Measurements from ENCODE around the gene IQCM. TPM values are rescaled to one million over a fixed set of nuclear protein-coding genes. Genes with fewer than 3 reads are reported as not detected.

IQCM gene, protein sequence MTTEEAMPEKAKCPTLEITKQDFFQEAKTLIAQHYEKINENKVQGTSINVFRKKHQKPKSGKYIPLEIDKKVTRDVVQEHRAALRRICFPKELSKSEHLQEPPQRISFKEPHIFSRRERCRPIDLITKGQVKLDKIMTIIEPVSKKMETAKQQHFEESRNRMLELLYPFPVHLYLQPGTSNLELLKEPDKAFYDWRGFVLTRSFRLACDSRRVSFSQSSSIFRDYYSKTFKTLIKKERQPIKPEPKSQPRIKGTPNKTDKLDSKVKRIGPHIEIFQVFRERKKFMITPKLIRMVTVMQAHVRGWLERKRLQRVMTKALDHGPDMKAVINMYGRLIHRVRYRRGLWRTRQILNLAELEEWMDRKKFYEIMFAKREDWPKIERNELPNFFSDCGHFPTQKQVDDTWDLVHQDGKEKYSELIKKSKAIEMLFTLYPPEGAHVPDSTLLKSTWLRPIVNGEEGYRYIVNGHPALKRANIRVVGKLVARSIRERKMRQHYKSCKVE
- total RNA-seq: not detected

DNA sequence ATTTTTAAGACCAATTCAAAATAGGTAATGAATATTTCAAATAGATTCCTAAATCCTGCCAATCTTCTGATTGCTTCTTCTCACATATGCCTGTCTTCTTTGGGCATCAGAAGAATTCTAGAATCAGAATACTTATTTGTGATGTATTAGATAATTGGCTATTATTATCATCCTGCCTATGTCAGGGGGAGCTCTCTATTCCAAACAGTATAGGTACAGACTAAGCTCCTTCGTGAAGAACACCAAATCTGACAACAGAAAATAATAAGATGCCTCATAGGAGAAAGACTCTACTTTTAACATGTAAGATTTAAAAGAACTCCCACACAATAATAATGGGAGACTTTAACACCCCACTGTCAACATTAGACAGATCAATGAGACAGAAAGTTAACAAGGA is at the start of gene IQCM:
TSS of gene IQCM (minus strand) at position 101 of the 400 bp plus-strand sequence. CDS start 73,152 bp downstream, outside the sequence.
- TF ChIP-seq POLR2A (IDR thresholded peaks at IDR 0.05): no peak
- TF ChIP-seq, protein P1, sequence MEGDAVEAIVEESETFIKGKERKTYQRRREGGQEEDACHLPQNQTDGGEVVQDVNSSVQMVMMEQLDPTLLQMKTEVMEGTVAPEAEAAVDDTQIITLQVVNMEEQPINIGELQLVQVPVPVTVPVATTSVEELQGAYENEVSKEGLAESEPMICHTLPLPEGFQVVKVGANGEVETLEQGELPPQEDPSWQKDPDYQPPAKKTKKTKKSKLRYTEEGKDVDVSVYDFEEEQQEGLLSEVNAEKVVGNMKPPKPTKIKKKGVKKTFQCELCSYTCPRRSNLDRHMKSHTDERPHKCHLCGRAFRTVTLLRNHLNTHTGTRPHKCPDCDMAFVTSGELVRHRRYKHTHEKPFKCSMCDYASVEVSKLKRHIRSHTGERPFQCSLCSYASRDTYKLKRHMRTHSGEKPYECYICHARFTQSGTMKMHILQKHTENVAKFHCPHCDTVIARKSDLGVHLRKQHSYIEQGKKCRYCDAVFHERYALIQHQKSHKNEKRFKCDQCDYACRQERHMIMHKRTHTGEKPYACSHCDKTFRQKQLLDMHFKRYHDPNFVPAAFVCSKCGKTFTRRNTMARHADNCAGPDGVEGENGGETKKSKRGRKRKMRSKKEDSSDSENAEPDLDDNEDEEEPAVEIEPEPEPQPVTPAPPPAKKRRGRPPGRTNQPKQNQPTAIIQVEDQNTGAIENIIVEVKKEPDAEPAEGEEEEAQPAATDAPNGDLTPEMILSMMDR (IDR thresholded peaks at IDR 0.05): no peak
- no peak within 1 kb of the TSS for H3K4me3 ChIP-seq (ENCODE audit: low read depth, poor library complexity, severe bottlenecking)
- intact Hi-C loops (cut with DNase I; ENCODE audit: low total_unique reads): no loop called here
- WGBS, 2 donors: 81 to 84% methylated on average over 1 of the region's 1 CpG
- no peak for DNase-seq (ENCODE audit: low spot score in 2 of 2)

DNA sequence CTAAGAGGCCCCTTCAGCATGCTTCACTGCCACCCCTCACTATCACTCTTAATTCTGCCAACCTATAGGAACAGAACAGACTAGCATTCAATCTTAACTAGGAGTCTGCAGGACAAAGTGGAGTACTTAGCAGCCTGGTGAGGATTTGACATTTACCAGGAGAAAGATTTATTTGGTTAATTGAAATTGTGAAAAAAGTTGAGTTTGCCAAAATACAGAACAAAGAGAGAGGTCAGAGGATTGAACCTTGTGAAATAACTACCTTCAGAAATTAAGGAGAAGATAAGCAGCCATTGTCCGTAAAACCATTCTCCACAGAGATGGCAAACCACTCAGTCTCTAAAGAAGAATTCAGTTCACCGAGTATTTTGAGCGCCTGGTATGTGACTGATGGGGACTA is 41.8 kb upstream of the IQCM start:
- WGBS, 2 donors: 78 to 85% methylated on average over 3 of the region's 3 CpGs
- intact Hi-C loops (cut with DNase I; ENCODE audit: low total_unique reads): no loop called here
- no peak overlapping the region for H3K4me3 ChIP-seq (ENCODE audit: low read depth, poor library complexity, severe bottlenecking)
- DNase-seq (ENCODE audit: low spot score in 2 of 2): no peak
- TF ChIP-seq POLR2A (IDR thresholded peaks at IDR 0.05): no peak
- TF ChIP-seq, protein P1 (IDR thresholded peaks at IDR 0.05): no peak

DNA sequence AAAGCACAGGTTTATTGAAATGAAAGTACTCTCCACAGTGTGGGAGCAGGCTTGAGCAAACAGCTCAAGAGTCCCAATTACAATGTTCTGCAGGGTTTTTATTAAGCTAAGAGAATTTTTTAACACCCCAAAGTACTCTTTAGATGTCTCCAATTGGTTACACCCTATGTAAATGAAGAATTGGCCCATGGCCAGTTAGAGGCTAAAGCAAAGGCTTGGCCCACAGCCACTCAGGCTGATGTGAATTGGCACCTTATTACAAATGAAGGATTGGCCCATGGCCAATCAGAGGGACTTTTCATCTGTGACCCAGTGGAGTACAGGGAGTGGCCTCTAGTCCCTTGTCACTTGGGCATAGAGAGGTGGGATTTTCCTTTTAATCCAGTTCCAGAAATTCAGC is 30.1 kb upstream of the IQCM start:
- H3K4me3 ChIP-seq (ENCODE audit: low read depth, poor library complexity, severe bottlenecking): no peak overlapping the region
- intact Hi-C loops (cut with DNase I; ENCODE audit: low total_unique reads): no loop called here
- DNase-seq (ENCODE audit: low spot score in 2 of 2): no peak
- TF ChIP-seq, protein P1 (IDR thresholded peaks at IDR 0.05): no peak
- TF ChIP-seq POLR2A (IDR thresholded peaks at IDR 0.05): no peak

DNA sequence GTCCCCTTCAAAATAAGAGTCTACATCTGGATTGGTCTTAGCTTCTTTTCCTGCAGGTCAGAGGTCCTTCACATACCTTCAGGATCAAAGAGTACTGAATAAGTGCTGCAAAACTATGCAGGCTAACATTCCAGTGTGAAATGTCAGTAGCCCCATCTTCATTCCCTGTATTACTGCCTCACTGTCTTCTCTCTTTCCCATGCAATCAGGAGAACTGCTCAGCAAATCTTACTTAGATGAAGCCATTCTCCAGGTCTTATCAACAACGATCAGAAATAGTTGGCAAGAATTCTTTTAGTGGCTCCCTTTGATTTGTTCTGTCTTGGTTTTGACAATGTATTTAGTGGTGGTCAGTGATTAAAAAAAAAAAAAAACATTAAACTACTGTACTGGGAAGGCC is 26.0 kb upstream of the IQCM start:
- TF ChIP-seq, protein P1 (IDR thresholded peaks at IDR 0.05): no peak
- WGBS, 2 donors: 76 to 87% methylated on average over 1 of the region's 1 CpG
- DNase-seq (ENCODE audit: low spot score in 2 of 2): no peak
- H3K4me3 ChIP-seq (ENCODE audit: low read depth, poor library complexity, severe bottlenecking): no peak overlapping the region
- intact Hi-C loops (cut with DNase I; ENCODE audit: low total_unique reads): no loop called here

DNA sequence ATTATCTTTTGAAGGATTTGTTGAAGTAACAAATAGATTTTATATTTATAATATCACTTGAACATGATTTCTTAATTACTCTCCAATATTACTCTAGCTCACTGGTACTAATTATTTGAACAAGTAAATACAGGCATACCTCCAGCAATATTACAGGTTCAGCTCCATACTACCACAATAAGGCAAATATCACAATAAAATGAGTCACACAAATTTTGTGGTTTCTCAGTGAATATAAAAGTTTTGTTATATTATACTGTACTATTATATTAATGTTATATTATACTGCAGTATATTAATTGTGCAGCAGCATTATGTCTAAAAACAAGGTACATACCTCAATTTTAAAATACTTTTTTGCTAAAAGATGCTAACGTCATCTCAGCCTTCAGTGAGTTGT is 22.4 kb upstream of the IQCM start:
- intact Hi-C loops (cut with DNase I; ENCODE audit: low total_unique reads): no loop called here
- no peak for DNase-seq (ENCODE audit: low spot score in 2 of 2)

More for the DNA sequence above, 22.4 kb upstream of the IQCM start:
- 84 to 87% methylated on average over 1 of the region's 1 CpG for WGBS, 2 donors
- no peak overlapping the region for H3K4me3 ChIP-seq (ENCODE audit: low read depth, poor library complexity, severe bottlenecking)
- TF ChIP-seq POLR2A (IDR thresholded peaks at IDR 0.05): no peak
- TF ChIP-seq, protein P1 (IDR thresholded peaks at IDR 0.05): no peak

Data from lower leg skin (tissue), 4 donors.